Skeletal muscle tissue (tissue), 4 donors: ENCODE results near the gene SMG6. TPM values are rescaled to one million over a fixed set of nuclear protein-coding genes. Genes with fewer than 3 reads are reported as not detected.
A peak's percentile ranks its signal among the peaks of the same experiment; 100 is the strongest.

Experiments
- H3K27ac ChIP-seq: one replicate; pipeline ENCODE4 v1.7.0; 2013; ENCODE audit warnings: mild to moderate bottlenecking, low read depth, low read length, inconsistent platforms
- H3K27me3 ChIP-seq, 3 donors: one replicate each; pipeline ENCODE4 v1.7.0; 2013; ENCODE audit warnings: low read length in 3 of 3; ENCODE audit not compliant: control insufficient read depth in 3 of 3, insufficient read depth in 3 of 3
- H3K36me3 ChIP-seq, 3 donors: one replicate each; pipeline ENCODE4 v1.7.0; 2013; ENCODE audit warnings: low read length in 3 of 3; ENCODE audit not compliant: control insufficient read depth in 3 of 3, insufficient read depth in 3 of 3
- H3K4me1 ChIP-seq, 3 donors: one replicate each; pipeline ENCODE4 v1.7.0; 2013; ENCODE audit warnings: low read length in 3 of 3, mild to moderate bottlenecking in 3 of 3; ENCODE audit not compliant: control insufficient read depth in 3 of 3, insufficient read depth in 3 of 3
- H3K4me3 ChIP-seq, 3 donors: one replicate each; pipeline ENCODE4 v1.7.0; 2013; ENCODE audit warnings: low read length in 3 of 3
- H3K9ac ChIP-seq, 3 donors: one replicate each; pipeline ENCODE4 v1.7.0; 2013; ENCODE audit warnings: low read length in 3 of 3, mild to moderate bottlenecking in 3 of 3, moderate library complexity in 2 of 3, low read depth in 1 of 3
- H3K9me3 ChIP-seq, 3 donors: one replicate each; pipeline ENCODE4 v1.7.0; 2013; ENCODE audit warnings: low read length in 3 of 3; ENCODE audit not compliant: control insufficient read depth in 3 of 3
- total RNA-seq: library from RNA; depleted of rRNA; stranded (reverse); fragments of >200 nt; gene quantifications from one replicate; pipeline ENCODE4 v1.2.3, GENCODE V29; 2014
- donor health status: Osteomylitis.

Gene SMG6
- total RNA-seq, 1 donor from 2014 or later = 13.6 TPM

GRCh38 chr17:2251098-2251497 lies 52.5 kb downstream of the SMG6 start:
- H3K4me1 ChIP-seq = no peaks in the 10 kb centered on the region
- no peak overlapping the region for H3K27ac ChIP-seq
- H3K9ac ChIP-seq = no peak overlapping the region
- peaks cover 0 to 10% (median 6%) of the 10 kb centered on the region in 3 donors for H3K36me3 ChIP-seq
- no peaks in the 10 kb centered on the region for H3K27me3 ChIP-seq
- H3K4me3 ChIP-seq = no peak overlapping the region
- H3K9me3 ChIP-seq = no peaks in the 10 kb centered on the region

GRCh38 chr17:2250140-2251095 lies 53.2 kb downstream of the SMG6 start:
- H3K4me3 ChIP-seq = no peak overlapping the region
- no peak overlapping the region for H3K9ac ChIP-seq
- peaks cover 0 to 10% (median 6%) of the 10 kb centered on the region in 3 donors for H3K36me3 ChIP-seq
- no peak overlapping the region for H3K27ac ChIP-seq
- no peaks in the 10 kb centered on the region for H3K27me3 ChIP-seq
- no peaks in the 10 kb centered on the region for H3K4me1 ChIP-seq
- no peaks in the 10 kb centered on the region for H3K9me3 ChIP-seq

- no peaks in the 10 kb centered on the region for H3K27me3 ChIP-seq
- no peaks in the 10 kb centered on the region for H3K9me3 ChIP-seq
- H3K36me3 ChIP-seq = peaks cover 0 to 11% (median 10%) of the 10 kb centered on the region in 3 donors
- H3K9ac ChIP-seq = no peak overlapping the region
- H3K4me1 ChIP-seq = peaks cover 9 to 13% (median 10%) of the 10 kb centered on the region in 3 donors
- no peak overlapping the region for H3K27ac ChIP-seq
- no peak overlapping the region for H3K4me3 ChIP-seq
Observed at GRCh38 chr17:2247005-2247404, 56.6 kb downstream of the SMG6 start.

- peaks cover 0 to 10% (median 5%) of the 10 kb centered on the region in 3 donors for H3K36me3 ChIP-seq
- H3K27me3 ChIP-seq = no peaks in the 10 kb centered on the region
- H3K4me3 ChIP-seq = no peak overlapping the region
- peaks cover 15 to 19% (median 16%) of the 10 kb centered on the region in 3 donors for H3K4me1 ChIP-seq
- no peaks in the 10 kb centered on the region for H3K9me3 ChIP-seq
- H3K27ac ChIP-seq = peak overlapping the region; percentile 72
- H3K9ac ChIP-seq = peak overlapping the region in 1 of 3 donors; percentile 33
Observed at GRCh38 chr17:2244545-2245525, 58.8 kb downstream of the SMG6 start.

- no peaks in the 10 kb centered on the region for H3K9me3 ChIP-seq
- H3K4me3 ChIP-seq = no peak overlapping the region
- peak overlapping the region; percentile 72 for H3K27ac ChIP-seq
- H3K27me3 ChIP-seq = no peaks in the 10 kb centered on the region
- H3K4me1 ChIP-seq = peaks cover 22% of the 10 kb centered on the region in 3 donors
- peaks cover 0 to 6% (median 5%) of the 10 kb centered on the region in 3 donors for H3K36me3 ChIP-seq
- peak overlapping the region in 1 of 3 donors; percentile 33 for H3K9ac ChIP-seq
Observed at GRCh38 chr17:2243953-2244352, 59.6 kb downstream of the SMG6 start.

- no peaks in the 10 kb centered on the region for H3K27me3 ChIP-seq
- H3K27ac ChIP-seq = no peak overlapping the region
- H3K4me3 ChIP-seq = no peak overlapping the region
- H3K4me1 ChIP-seq = peaks cover 40 to 41% (median 41%) of the 10 kb centered on the region in 3 donors
- peaks cover 0 to 6% (median 5%) of the 10 kb centered on the region in 3 donors for H3K36me3 ChIP-seq
- H3K9ac ChIP-seq = no peak overlapping the region
- H3K9me3 ChIP-seq = no peaks in the 10 kb centered on the region
Observed at GRCh38 chr17:2241823-2242222, 61.8 kb downstream of the SMG6 start.

DNA sequence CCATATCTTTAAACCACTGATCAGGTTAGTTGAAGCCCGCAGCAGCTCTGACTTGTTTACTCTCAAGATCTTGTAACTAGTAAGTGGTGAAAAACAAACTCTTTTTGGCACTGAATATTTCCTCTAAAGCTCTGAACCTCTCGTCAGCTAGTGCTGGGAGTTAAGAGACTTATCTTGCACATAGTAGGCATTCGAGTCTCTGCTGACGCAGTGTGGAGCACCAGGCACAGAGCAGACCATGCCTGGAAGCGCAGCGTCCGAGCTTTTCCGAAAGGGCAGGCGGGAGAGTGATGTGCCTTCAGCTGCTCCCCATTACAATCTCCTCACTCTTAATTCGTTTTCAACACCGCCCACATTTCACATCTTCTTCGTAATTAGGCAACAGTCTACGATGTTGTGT lies 63.0 kb downstream of the SMG6 start:
- peak overlapping the region in 2 of 3 donors; percentile 17 to 31 for H3K4me3 ChIP-seq
- H3K9ac ChIP-seq = peak overlapping the region; percentile 16 to 66 (median 52)
- no peaks in the 10 kb centered on the region for H3K9me3 ChIP-seq
- peaks cover 47 to 53% (median 51%) of the 10 kb centered on the region in 3 donors for H3K4me1 ChIP-seq
- H3K27me3 ChIP-seq = no peaks in the 10 kb centered on the region
- H3K27ac ChIP-seq = peak overlapping the region; percentile 72
- peaks cover 0 to 6% (median 6%) of the 10 kb centered on the region in 3 donors for H3K36me3 ChIP-seq

DNA sequence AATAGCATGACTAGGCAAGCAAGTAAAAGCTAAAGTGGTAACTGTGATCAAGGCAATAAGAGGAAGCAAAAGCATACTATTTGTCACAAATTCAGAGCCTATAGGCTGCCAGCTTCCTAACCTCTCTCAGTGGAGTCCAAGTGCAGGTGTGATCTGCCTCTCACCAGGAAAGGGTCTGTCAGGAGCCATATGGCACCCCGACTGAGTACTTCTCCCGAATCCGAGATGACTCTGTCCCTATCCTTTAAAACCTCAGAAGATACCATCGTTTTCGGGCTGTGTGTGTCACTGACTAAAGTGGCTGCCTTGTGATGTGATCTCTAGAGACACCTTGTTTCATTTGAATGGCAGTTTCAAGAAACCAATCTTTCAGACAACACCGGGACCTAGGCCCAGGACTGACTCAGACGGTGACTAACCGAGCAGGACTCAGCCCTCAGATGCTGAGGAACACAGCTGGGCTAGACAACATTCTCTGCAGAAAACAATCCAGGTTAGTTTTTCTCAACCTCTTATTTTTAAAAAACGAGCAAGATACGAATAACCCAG lies 63.6 kb downstream of the SMG6 start:
- Histone ChIP-seq H3K27me3 (no peaks in the 10 kb centered on the region), H3K9me3 (no peaks in the 10 kb centered on the region), H3K36me3 (peaks cover 0 to 8% (median 6%) of the 10 kb centered on the region in 3 donors), H3K9ac (peak overlapping the region; percentile 16 to 66 (median 60)), H3K27ac (peak overlapping the region; percentile 72), H3K4me3 (no peak overlapping the region), H3K4me1 (peaks cover 46 to 59% (median 56%) of the 10 kb centered on the region in 3 donors)

- Histone ChIP-seq H3K4me1 (peaks cover 43 to 55% (median 51%) of the 10 kb centered on the region in 3 donors), H3K9me3 (no peaks in the 10 kb centered on the region), H3K36me3 (peaks cover 0 to 9% (median 8%) of the 10 kb centered on the region in 3 donors), H3K4me3 (peak overlapping the region in 2 of 3 donors; percentile 22 to 54), H3K9ac (peak overlapping the region; percentile 22 to 84 (median 58)), H3K27me3 (no peaks in the 10 kb centered on the region), H3K27ac (peak overlapping the region; percentile 94)
Observed at GRCh38 chr17:2239170-2239551, 64.4 kb downstream of the SMG6 start.
